Activated gamma-delta T cell (primary cell): ENCODE measurements around the gene OTUB2.

Experiments
- DNase-seq: peaks from one replicate; lab custom pipeline; 2025; lab: John Stamatoyannopoulos, UW

The OTUB2 gene

DNA sequence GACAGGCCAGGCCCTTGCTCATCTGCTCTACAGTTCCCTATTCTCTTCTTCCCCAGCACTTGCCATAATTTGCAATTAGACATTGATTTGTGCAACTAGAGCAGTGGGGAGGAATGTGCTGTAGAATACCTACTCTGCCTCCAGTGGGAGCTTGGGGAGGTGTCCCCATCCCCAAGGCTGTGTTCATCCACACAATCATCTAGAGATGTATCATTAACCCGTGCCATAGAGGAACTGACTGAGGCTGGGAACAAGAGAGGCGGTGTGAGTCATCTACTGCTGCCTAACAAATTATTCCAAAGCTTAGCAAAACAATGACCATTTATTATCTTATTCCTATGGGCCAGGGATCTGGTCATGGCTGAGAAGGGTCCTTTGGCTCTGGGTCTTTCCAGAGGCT lies 5.1 kb upstream of the OTUB2 start:
- no peak for DNase-seq

DNA sequence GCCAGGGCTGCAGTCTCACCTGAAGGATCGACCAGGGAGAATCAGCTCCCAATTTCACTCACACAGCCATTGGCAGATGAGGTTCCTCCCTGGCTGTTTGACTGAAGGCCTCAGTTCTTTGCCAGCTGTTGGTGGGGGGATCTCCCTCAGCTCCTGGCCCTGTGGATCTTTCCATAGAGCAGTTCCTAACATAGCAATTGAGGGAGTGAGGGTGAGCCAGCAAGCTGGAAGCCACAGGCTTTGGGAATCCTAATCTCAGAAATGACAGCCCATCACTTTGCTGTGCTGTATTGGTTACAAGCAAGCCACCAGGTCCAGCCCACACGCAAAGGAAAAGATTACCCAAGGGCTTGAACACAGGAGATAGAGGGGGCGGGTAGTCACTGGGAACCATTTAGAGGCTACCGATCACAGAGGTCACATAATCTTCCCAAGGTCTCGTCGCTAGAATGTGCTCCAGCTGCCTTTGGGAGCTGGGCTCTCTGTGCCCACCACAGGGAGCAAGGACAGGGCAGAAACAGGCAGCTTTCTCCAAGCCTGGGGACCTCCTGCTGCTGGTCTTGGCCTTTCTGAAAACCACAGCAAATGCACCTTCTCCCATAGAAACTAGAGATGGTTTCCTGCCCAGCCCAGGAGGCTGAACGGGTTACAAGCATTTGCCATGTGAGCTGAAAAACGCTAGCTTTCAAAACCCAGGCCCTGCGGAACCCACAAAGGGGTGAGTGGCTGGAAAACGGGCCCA lies 4.6 kb upstream of the OTUB2 start:
- DNase-seq: no peak

DNA sequence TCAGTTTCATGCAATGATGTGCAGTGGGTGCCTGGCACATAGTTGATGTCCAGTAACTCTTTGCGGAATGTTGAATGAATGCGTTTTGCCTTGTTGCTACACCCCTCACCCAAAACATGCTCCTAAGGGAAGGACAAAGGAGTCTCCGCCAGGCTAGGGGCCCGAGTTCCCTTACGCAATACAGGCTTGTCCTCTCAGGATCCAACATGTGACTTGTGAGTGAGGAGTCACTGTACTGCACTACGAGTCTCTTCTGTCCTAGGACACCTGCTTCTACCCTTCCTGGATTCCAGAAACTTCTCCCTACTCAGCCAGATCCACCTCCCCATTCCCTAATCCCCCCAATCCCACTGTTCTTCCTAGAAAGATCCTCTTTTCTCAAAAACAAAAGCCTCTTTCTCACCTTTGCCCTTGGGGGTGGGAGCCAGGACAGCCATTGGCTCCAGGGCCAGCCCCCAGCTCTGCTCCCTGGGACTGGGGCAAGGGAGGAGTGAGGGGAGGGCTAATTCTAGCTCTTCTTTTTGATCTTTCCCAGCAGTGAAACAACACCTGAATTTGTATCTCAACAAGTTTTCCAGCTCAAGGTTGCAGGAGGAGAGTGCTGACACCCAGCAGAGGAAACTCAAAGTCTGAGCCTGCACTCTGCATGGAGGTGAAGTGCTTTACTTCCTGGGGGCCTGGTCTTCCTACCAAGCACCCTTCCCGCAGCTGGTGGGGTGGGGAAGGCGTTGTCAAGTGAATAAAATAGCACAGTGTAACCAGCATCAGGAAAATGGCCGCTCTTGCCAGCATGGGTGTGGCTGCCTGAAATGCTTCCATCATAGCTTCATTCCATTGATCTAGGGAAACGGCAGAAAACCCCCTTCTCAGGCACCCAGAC lies 3.4 kb upstream of the OTUB2 start:
- no peak for DNase-seq

DNA sequence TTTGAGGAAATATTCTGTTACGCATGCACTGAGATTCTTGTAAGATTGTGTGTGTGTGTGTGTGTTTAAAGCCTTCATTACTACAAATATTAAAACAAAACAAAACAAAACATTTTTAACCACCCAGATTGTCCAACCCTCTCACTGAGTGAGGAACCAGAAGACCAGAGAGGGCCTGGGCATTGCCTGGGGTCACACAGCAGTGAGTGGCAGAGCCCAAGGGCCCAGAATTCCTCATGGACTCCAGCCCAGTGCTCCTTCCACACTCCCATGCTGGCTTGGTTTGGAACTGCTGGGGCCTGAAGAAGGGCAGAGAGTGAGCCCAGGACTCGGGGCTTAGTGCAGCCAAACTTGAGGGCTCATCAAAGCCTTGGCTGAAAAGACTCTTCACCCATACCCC lies 1.6 kb upstream of the OTUB2 start:
- no peak for DNase-seq

DNA sequence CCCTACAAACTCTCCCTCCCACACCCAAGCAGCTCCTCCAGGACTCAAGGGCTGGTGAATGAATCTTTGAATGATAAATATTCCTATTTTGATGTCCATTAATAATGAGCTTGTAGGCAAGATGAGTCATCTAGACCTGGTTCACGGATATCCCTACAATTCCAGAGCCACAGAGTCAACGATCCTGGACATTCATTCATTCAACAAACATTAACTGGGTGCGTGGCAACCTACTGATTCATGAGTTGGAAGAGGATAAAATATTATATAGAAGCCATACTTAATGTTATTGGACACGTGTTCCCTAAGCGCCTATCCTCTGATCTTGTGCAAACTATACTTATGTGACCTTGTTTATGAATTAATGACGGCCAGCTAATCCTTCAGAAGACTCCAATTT lies 420 bp upstream of the OTUB2 start:
- no peak for DNase-seq

DNA sequence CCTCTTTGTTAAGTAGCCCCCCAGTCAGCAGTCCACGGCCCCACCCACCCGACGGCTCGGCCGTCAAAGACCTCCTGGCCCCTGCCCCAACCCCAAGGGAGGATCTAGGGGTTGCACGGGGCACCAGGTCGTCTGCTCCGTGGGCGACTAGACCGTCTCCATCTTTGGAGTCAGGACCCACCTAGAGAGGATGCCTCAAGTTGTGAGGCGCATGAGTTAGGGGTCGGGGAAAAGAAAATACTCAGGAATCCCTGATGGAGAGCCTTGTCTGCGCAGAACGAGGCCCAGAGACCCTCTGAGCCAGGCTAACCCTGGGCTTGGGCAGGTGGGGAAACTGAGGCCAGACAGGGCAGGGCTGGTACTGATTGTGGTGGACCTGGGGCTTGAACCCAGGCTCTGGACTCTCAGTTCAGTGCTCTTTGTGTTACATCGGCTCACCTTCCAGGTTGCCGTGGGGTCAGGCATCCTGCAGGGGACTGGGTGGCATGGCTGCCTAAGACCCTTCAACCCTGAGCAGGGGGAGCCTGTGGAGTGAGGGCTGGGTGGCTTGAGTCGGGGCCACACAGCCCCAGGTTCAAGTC lies 839 bp downstream of the OTUB2 start:
- DNase-seq: no peak

DNA sequence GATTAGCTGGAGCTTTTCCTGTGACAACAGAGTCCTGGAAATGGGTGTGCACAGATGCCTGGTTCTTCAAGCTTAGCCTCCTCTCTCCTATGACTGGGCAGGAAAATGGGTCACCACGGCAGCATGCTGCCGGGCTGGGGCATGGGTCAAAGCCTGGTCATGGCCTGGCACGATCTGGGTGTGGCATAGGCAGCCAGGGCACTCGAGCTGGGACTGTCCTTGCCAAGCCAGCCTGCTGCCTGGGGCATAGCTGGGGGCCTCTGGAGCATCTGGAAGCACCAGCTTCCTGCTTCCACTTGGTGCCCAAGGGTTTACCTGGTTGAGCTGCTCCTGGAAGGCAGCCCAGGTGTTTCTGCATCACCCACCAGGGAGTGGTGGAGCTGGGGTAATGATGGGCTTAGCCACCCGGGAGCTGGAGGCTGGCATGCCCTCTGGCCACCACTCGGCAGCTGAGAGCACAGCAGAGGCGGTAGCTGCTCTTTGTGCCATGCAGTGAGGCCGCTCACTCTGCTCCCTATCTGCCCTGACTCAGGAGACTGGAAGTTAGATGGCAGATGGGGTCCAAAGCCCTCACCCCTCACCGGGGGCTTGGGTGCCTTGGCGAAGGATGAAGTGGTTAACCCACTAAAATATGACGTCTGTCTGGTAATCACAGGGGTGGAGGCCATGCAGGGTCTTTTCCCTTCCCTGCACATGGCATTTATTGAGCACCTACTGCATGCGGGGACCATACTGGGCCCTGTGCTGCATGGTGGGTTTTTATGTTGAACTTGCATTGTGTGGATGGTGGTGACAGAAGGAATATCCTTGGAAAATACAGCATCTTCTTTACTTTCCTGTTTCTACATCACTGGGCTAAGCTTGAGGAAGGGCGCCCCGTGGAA lies 1.7 kb downstream of the OTUB2 start:
- no peak for DNase-seq

DNA sequence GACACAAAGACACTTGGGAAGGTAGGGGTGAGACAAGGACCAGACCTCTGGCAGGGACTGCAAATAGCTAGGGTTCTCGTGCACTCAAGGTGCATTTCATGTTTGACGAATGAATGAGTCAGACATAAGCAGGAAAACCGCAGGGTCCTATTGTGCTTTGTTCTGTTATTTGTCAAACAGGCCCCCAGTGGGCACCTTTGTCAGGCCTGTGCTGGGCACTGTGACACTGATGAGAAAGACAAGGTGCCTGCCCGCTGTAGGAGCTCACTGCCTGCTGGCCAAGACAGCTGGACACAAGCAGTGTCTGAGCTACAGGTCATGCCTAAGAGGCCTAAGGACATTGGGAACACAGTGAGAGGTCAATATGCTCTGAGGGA lies 2.3 kb downstream of the OTUB2 start:
- no peak for DNase-seq

DNA sequence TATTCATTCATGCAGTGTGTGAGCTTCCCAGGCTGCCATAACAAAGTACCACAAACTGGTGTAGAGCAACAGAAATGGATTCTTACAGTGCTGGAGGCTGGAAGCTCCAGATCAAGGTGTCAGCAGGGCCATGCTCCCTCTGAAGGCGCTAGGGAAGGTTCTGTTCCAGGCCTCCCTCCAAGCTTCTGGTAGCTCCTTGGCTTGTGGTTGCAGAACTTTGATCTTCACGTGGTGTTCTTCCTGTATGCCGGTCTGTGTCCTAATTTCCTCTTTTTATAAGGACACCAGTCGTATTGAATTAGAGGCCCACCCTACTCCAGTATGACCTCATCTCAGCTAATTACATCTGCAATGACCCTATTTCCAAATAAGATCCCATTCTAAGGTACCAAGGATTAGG lies 3.1 kb downstream of the OTUB2 start:
- no peak for DNase-seq

DNA sequence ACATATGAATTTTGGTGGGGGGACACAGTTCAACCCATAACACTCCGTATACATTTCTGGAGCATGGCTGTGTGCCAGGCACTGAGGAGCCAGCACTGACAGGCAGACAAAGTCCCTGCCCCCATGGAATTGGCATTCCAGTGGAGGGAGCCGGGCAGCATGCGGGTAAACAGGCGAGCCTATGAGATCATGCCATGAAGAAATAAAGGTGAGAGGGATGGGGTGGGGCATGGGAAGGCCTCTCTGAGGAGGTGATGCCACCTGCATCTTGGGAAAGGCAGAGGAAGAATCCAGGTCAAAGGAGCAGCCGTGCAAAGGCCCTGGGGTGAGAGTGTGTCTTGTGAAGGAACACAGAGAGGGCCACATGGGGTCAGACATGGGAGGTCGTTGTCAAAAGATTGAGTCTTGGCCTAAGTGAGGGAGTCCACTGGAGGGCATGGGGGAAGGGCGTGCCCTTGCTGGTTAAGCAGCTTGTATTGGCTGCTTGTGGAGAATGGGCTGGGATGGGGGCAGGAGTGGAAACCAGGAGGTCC lies 3.6 kb downstream of the OTUB2 start:
- no peak for DNase-seq

DNA sequence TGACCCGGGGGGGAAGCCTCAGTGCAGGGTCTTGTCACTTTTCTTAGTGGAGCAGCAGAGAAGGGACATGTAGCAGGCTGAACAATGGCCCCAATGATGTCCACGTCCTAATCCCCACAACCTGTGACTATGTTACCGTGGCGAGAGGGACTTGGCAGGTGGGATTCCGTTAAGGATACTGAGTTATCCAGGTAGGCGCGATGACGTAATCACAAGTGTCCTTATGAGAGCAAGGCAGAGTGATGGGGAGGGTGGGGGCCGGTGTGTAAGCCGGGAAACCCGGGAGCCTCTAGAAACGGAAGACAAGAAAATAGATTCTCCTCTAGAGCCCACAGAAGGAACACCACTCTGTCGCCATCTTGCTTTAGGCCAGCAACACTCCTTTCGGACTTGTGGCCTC lies 4.4 kb downstream of the OTUB2 start:
- no peak for DNase-seq

DNA sequence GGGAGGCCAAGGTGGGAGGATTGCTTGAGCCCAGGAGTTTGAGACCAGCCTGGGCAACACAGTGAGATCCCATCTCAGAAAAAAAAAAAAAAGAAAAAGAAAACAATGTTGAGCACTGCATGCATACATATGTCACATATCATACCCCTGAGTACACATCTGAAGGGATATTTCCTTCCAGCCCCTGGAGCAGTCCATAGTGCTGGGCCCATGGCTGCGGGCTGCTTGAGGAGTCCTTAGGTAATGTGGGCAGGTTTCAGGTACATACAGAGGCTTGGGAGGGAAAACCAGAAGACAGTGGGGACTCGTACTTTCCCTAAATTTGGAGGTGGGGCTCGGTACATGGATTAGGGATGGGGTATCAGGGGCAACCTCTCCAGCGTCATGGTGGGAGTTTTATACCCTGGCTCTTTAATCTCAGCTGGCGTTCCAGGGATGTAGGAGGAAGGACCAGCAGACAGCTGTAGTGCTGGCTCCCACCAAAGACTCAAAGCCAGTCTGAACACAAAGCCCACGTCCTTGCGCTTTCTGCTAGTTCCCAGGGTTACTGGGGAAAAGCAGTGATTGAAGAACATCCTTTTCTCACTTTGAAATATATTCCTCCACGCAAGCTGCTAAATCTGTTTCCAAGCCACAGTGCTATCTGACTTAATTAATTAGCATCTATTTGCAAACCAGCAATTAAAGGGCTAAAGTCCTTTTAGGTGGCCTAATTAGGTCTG lies 5.2 kb downstream of the OTUB2 start:
- DNase-seq: no peak

DNA sequence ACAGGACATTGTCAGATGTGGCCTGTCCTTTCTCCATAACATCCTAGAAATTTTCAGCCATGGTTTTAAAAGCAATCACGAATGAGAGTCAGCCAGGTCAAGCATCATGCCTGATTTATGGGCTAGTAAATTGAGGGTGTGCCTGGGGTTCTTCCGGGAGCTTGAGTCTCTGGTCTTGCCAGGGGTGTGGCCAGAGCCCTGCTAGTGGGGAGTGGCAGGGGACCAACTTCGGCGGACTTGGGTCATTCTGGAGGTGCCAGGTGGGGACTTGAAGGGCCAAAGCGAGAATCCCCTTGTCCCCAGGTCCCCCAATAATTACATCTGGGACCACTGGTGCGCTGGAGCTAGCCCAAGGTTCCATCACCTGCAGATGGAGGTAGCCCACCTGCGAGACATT lies 5.7 kb downstream of the OTUB2 start:
- no peak for DNase-seq

DNA sequence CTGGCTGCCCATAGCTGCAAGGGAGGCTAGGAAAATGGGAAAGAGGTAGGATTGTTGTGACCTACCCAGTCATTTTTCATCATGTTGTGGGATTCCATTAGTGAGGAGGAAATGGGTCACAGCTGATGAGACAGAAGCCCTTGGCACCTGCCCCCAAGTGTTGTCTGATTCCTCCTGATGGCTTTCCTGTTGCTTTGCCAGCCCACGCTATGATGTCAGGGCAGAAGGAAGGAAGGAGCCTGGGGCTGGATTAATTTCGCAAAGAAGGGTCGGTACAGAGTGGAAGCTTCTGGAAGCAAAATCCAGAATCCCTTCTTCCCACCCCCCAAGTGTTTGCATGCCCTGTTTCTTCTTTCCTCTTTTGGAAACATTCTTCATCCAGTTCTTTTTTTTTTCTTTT lies 8.7 kb downstream of the OTUB2 start:
- DNase-seq: no peak

DNA sequence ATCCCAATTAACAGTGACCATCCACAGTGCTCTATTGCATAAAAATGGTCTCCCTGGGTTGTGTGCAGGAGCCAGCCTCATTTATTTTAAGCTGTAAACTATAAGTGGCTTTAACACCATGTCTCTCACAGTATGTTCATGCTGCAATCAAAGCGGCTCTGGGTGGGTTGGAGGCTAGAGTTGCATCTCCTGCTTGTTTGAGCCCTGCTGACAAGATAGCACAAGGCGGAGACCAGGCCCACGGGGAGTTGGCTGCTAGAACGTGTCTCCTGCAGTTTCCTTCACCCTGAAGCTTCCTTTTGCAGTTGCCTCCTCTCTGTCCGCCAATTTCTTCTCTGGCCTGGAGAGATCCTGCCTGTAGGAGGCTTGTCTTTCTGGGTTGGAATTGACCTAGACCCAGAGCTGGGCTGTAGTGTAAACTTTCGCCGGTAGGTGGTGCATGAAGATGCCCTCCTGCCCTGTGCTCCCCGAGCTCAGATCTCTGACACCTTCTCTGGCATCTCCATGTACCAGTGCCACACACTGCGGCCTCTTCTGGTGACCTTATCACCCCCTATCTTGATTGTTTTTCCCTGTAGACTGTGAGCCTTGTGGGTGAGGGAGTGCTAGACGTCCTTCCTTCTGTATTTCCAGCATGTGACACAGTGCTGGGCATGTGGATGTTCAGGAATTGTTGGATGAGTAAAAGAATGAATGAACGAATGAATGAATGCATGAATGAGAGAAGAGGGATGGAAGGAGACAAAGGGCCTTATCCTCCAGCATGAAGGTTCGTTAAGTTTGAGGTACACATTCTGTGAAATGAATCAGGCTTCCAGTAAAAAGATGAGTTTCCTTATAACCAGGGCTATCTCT lies 10.4 kb downstream of the OTUB2 start:
- DNase-seq: no peak

DNA sequence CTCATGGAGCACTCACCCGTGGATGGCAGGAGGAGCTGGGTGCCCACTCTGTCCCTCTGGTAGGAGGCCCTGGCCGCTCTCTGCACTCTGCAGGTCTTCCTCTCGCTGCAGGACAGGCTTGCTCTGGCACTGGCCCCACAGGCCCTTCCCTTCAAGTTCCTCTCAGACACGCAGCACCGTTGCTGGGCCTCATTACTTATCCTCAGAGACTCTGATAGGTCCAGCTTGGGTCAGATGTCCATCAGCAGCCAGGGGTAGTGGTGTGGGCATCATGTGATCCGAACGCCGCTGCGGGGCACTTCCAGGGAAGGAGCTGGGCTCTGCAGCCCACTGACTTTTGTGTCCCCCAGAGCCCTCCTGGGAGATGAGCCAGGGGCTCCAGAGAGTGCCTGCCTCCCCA lies 11.8 kb downstream of the OTUB2 start:
- DNase-seq: no peak

DNA sequence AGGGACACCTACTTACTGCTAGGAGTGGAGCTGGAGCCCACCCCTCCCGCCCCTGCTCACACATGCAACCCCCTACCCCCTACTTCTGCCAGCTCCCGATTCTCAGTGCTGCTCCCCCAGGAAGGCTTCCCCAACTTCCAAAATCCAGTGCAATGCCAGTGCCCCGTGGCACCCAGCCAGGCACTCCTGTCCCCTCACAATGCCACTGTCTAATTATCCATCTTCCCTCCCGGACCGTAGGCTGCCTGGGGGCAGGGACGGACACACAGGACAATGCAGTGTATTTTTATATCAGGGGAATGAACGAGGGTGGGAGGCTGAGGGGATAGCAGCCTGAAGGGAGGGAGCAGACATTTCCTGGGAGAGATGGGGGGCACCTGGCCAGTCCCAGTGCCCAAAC lies 12.4 kb downstream of the OTUB2 start:
- no peak for DNase-seq

DNA sequence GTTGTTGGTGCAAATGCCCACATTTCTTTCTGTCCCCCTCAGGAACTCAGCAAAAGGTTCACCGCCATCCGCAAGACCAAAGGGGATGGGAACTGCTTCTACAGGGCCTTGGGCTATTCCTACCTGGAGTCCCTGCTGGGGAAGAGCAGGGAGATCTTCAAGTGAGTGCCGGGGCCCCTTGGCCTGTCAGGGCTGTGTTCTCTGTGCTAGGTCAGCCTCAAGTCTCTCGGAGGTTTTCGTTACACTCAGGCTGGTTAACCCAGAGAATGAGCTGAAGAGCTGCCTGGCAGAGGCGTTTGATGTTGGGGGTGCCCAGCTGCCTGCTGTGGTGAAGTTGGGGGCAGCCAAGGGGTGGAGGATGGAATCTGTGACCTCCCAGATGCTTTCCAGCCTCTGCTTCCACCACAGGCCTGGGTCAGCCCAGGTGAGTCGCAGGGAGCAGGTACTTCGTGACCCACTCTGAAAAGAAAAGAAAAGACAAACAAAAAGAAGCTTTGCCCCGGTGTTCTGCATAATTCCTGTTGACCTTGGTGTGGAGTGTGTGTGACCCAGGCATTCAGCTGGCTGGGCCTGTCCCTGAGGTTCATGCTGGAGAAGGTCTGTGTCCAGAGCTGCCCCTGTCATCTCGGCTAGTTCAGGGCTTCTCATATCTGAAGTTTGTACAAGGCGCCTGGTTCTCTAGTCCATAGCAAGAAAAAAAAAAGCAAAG lies 12.9 kb downstream of the OTUB2 start:
- no peak for DNase-seq

DNA sequence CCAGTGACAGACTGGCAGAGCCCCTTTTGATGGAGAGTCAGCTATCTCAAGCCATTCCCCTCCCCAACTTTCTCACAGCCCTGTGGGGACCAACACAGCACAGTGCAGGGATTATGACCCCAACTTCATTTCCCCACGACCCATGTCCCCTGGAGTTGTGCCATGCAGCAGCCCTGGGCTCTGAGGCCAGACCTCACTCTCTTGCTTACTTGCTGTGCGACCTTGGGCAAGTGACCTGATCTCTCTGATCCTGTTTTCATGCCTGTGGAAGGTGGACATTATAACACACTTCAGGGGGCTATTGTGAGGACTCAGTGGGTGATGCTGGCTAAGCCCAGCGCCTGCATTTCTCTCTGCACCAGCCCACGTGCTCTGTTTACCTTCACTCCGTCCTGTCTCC lies 14.1 kb downstream of the OTUB2 start:
- no peak for DNase-seq

DNA sequence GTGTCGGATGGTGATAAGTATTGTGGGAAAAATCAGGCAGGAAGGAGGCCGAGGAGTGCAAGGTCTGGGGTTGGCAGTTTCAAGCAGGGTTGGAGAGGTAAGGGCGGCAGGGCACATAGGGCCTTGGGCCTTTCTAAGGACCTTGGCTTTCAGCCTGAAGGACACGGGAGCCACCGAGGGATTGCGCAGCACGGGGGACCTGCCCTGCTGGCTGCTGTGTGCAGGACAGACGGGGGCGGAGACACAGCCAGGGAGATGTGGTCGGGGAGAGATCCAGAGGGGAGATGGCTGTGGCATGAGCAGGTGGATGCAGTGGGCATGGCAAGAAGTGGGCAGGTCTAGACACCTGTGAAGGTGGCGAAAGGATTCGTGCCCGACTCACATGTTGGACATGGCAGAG lies 14.7 kb downstream of the OTUB2 start:
- no peak for DNase-seq
